CD8-positive, alpha-beta memory T cell (primary cell): ENCODE results near the gene MECR. TPM values are rescaled to one million over a fixed set of nuclear protein-coding genes. Genes with fewer than 3 reads are reported as not detected.
A peak's percentile ranks its signal among the peaks of the same experiment; 100 is the strongest.

Experiments
- CTCF ChIA-PET: fragments of 350-600 bp; sonication (Branson Sonifier 250); formaldehyde crosslinking; loops from one replicate; lab custom pipeline; 2021; ENCODE audit warnings: antibody characterized with exemption; lab: Charles Lee
- POLR2A ChIA-PET: fragments of 350-600 bp; sonication (Branson Sonifier 250); formaldehyde crosslinking; loops from one replicate; lab custom pipeline; 2021; ENCODE audit warnings: antibody characterized with exemption; lab: Charles Lee
- DNase-seq, 5 donors: peaks; one replicate each; pipeline versions ENCODE4 v3.0.0 to v3.0.0-alpha.2; 2020 to 2022; ENCODE audit warnings: mixed read lengths in 1 of 5
- H3K27ac ChIP-seq: one replicate; pipeline ENCODE4 v1.7.0; 2013; ENCODE audit warnings: low read depth, mild to moderate bottlenecking, low read length, moderate library complexity
- H3K27me3 ChIP-seq: 2 replicates; pipeline ENCODE4 v1.7.0; 2013; ENCODE audit warnings: low read length, mild to moderate bottlenecking; ENCODE audit not compliant: insufficient read depth, poor library complexity, severe bottlenecking
- H3K36me3 ChIP-seq: 2 replicates; pipeline ENCODE4 v1.7.0; 2013; ENCODE audit warnings: mild to moderate bottlenecking, low read length, moderate library complexity; ENCODE audit not compliant: insufficient read depth
- H3K4me1 ChIP-seq: 2 replicates; pipeline ENCODE4 v1.7.0; 2013; ENCODE audit warnings: mild to moderate bottlenecking, low read length, moderate library complexity; ENCODE audit not compliant: insufficient read depth
- H3K4me3 ChIP-seq: 2 replicates; pipeline ENCODE4 v1.7.0; 2013; ENCODE audit warnings: mild to moderate bottlenecking, low read length
- H3K9me3 ChIP-seq: 2 replicates; pipeline ENCODE4 v1.7.0; 2013; ENCODE audit warnings: mild to moderate bottlenecking, low read length
- H3K27ac Mint-ChIP-seq, 8 donors: one replicate each; pipeline ENCODE4 v1.8.0; 2020 to 2021; ENCODE audit warnings: mixed read lengths in 8 of 8, mild to moderate bottlenecking in 6 of 8, inconsistent platforms in 3 of 8, moderate library complexity in 3 of 8
- H3K27me3 Mint-ChIP-seq, 2 donors: one replicate each; pipeline ENCODE4 v1.8.0; 2020 to 2021; ENCODE audit warnings: mixed read lengths in 2 of 2, mild to moderate bottlenecking in 1 of 2, moderate library complexity in 1 of 2
- H3K36me3 Mint-ChIP-seq, 3 donors: one replicate each; pipeline ENCODE4 v1.8.0; 2020 to 2021; ENCODE audit warnings: mixed read lengths in 3 of 3, inconsistent platforms in 1 of 3, mild to moderate bottlenecking in 1 of 3
- H3K4me1 Mint-ChIP-seq, 3 donors: one replicate each; pipeline ENCODE4 v1.8.0; 2020 to 2021; ENCODE audit warnings: mixed read lengths in 3 of 3, inconsistent platforms in 1 of 3, mild to moderate bottlenecking in 1 of 3
- H3K4me3 Mint-ChIP-seq, 7 donors: one replicate each; pipeline ENCODE4 v1.8.0; 2020 to 2021; ENCODE audit warnings: mixed read lengths in 7 of 7, mild to moderate bottlenecking in 6 of 7, moderate library complexity in 4 of 7, inconsistent platforms in 2 of 7
- H3K9me3 Mint-ChIP-seq, 5 donors: one replicate each; pipeline ENCODE4 v1.8.0; 2020 to 2022; ENCODE audit warnings: mixed read lengths in 5 of 5, mild to moderate bottlenecking in 3 of 5, moderate library complexity in 2 of 5, inconsistent platforms in 1 of 5
- polyA plus RNA-seq: library from polyadenylated mRNA; unstranded; fragments of 300-500 nt; fragmentation: Illumina TruSeq; gene quantifications from one replicate; pipeline ENCODE4 v1.2.3, GENCODE V29; 2021
- total RNA-seq, 2 experiments: library from RNA; stranded (reverse); gene quantifications; one replicate each; pipeline ENCODE4 v1.2.3, GENCODE V29; 2021

MECR gene
- total and polyA plus RNA-seq, 3 experiments from 2014 or later = 14.5 to 41.1 (median 33.8) TPM

- POLR2A ChIA-PET = no interaction called here
- H3K27me3 ChIP-seq = peaks cover 10% of the 10 kb centered on the region
- no peak overlapping the region for H3K4me3 Mint-ChIP-seq
- no peaks in the 10 kb centered on the region for H3K36me3 ChIP-seq
- H3K4me3 ChIP-seq = no peak overlapping the region
- no peaks in the 10 kb centered on the region for H3K9me3 Mint-ChIP-seq
- CTCF ChIA-PET = no interaction called here
- no peak for DNase-seq
- no peaks in the 10 kb centered on the region for H3K36me3 Mint-ChIP-seq
- H3K4me1 ChIP-seq = no peaks in the 10 kb centered on the region
- H3K9me3 ChIP-seq = no peaks in the 10 kb centered on the region
- H3K4me1 Mint-ChIP-seq = no peaks in the 10 kb centered on the region
- peaks cover 23 to 64% of the 10 kb centered on the region in 2 donors for H3K27me3 Mint-ChIP-seq
- H3K27ac Mint-ChIP-seq = peak overlapping the region in 1 of 8 donors; percentile 30
- no peak overlapping the region for H3K27ac ChIP-seq
Observed at GRCh38 chr1:29270929-29271521, 40.3 kb upstream of the MECR start.

GRCh38 chr1:29269382-29269781, 38.6 kb upstream of the MECR start:
- no peaks in the 10 kb centered on the region for H3K9me3 Mint-ChIP-seq
- Histone ChIP-seq H3K36me3 (no peaks in the 10 kb centered on the region), H3K9me3 (no peaks in the 10 kb centered on the region), H3K27me3 (peaks cover 10% of the 10 kb centered on the region), H3K27ac (no peak overlapping the region), H3K4me3 (no peak overlapping the region), H3K4me1 (no peaks in the 10 kb centered on the region)
- CTCF ChIA-PET = interaction anchor here (1.0 kb wide), 1 partner anchor 9 kb away, joined by 3 read pairs; no protein-coding TSS in a partner anchor
- H3K4me3 Mint-ChIP-seq = no peak overlapping the region
- no peaks in the 10 kb centered on the region for H3K36me3 Mint-ChIP-seq
- no peaks in the 10 kb centered on the region for H3K4me1 Mint-ChIP-seq
- no peak for DNase-seq
- peaks cover 31 to 77% of the 10 kb centered on the region in 2 donors for H3K27me3 Mint-ChIP-seq
- H3K27ac Mint-ChIP-seq = no peak overlapping the region
- POLR2A ChIA-PET = no interaction called here

GRCh38 chr1:29267321-29268070, 36.8 kb upstream of the MECR start:
- no peaks in the 10 kb centered on the region for H3K36me3 ChIP-seq
- H3K4me3 ChIP-seq = no peak overlapping the region
- H3K27me3 ChIP-seq = peaks cover 10% of the 10 kb centered on the region
- Mint-ChIP-seq H3K36me3 (no peaks in the 10 kb centered on the region), H3K9me3 (no peaks in the 10 kb centered on the region), H3K4me1 (no peaks in the 10 kb centered on the region), H3K27me3 (peaks cover 33 to 74% of the 10 kb centered on the region in 2 donors), H3K4me3 (no peak overlapping the region), H3K27ac (no peak overlapping the region)
- no peak for DNase-seq
- POLR2A ChIA-PET = no interaction called here
- H3K9me3 ChIP-seq = no peaks in the 10 kb centered on the region
- H3K4me1 ChIP-seq = no peaks in the 10 kb centered on the region
- H3K27ac ChIP-seq = no peak overlapping the region
- CTCF ChIA-PET = interaction anchor here (0.6 kb wide), 1 partner anchor 16 kb away, joined by 3 read pairs; no protein-coding TSS in a partner anchor

- no peak overlapping the region for H3K27ac ChIP-seq
- H3K27me3 Mint-ChIP-seq = peaks cover 27 to 74% of the 10 kb centered on the region in 2 donors
- H3K4me3 Mint-ChIP-seq = no peak overlapping the region
- no peak overlapping the region for H3K27ac Mint-ChIP-seq
- H3K9me3 ChIP-seq = no peaks in the 10 kb centered on the region
- CTCF ChIA-PET = interaction anchor here (0.6 kb wide), 1 partner anchor 16 kb away, joined by 3 read pairs; no protein-coding TSS in a partner anchor
- H3K4me1 ChIP-seq = no peaks in the 10 kb centered on the region
- POLR2A ChIA-PET = no interaction called here
- H3K36me3 ChIP-seq = no peaks in the 10 kb centered on the region
- no peaks in the 10 kb centered on the region for H3K36me3 Mint-ChIP-seq
- H3K27me3 ChIP-seq = peaks cover 10% of the 10 kb centered on the region
- no peak for DNase-seq
- H3K4me1 Mint-ChIP-seq = no peaks in the 10 kb centered on the region
- no peaks in the 10 kb centered on the region for H3K9me3 Mint-ChIP-seq
- no peak overlapping the region for H3K4me3 ChIP-seq
Observed at GRCh38 chr1:29266912-29267311, 36.2 kb upstream of the MECR start.

GRCh38 chr1:29264773-29265389, 34.1 kb upstream of the MECR start:
- no peak overlapping the region for H3K4me3 Mint-ChIP-seq
- no peak overlapping the region for H3K27ac Mint-ChIP-seq
- H3K27me3 Mint-ChIP-seq = peaks cover 40 to 80% of the 10 kb centered on the region in 2 donors

GRCh38 chr1:29260531-29260930, 29.8 kb upstream of the MECR start:
- no peak for DNase-seq
- no peak overlapping the region for H3K4me3 ChIP-seq
- no peaks in the 10 kb centered on the region for H3K4me1 ChIP-seq
- H3K27ac ChIP-seq = no peak overlapping the region
- Mint-ChIP-seq H3K9me3 (no peaks in the 10 kb centered on the region), H3K27ac (no peak overlapping the region), H3K27me3 (peaks cover 42 to 64% of the 10 kb centered on the region in 2 donors), H3K4me3 (peak overlapping the region in 5 of 7 donors; percentile 16 to 81 (median 78)), H3K36me3 (no peaks in the 10 kb centered on the region), H3K4me1 (peaks cover 2 to 15% (median 5%) of the 10 kb centered on the region in 3 donors)
- H3K9me3 ChIP-seq = no peaks in the 10 kb centered on the region
- CTCF ChIA-PET = interaction anchor here (1.0 kb wide), 1 partner anchor 8 kb away, joined by 3 read pairs; no protein-coding TSS in a partner anchor
- no peaks in the 10 kb centered on the region for H3K36me3 ChIP-seq
- POLR2A ChIA-PET = no interaction called here
- peaks cover 11% of the 10 kb centered on the region for H3K27me3 ChIP-seq

More at GRCh38 chr1:29264773-29265389, 34.1 kb upstream of the MECR start:
- no peak for DNase-seq
- no peaks in the 10 kb centered on the region for H3K36me3 ChIP-seq
- H3K9me3 ChIP-seq = no peaks in the 10 kb centered on the region
- ChIA-PET POLR2A (no interaction called here), CTCF (no interaction called here)
- no peak overlapping the region for H3K27ac ChIP-seq
- no peak overlapping the region for H3K4me3 ChIP-seq
- Mint-ChIP-seq H3K36me3 (no peaks in the 10 kb centered on the region), H3K9me3 (no peaks in the 10 kb centered on the region), H3K4me1 (peaks cover 2 to 8% (median 5%) of the 10 kb centered on the region in 3 donors)
- H3K4me1 ChIP-seq = no peaks in the 10 kb centered on the region
- H3K27me3 ChIP-seq = peaks cover 10% of the 10 kb centered on the region

GRCh38 chr1:29259802-29260441, 29.2 kb upstream of the MECR start:
- H3K4me1 ChIP-seq = no peaks in the 10 kb centered on the region
- H3K27ac ChIP-seq = no peak overlapping the region
- Mint-ChIP-seq H3K27me3 (peaks cover 36 to 58% of the 10 kb centered on the region in 2 donors), H3K4me3 (peak overlapping the region in 6 of 7 donors; percentile 76 to 81 (median 79)), H3K27ac (peak overlapping the region in 2 of 8 donors; percentile 2 to 52), H3K9me3 (no peaks in the 10 kb centered on the region), H3K36me3 (no peaks in the 10 kb centered on the region), H3K4me1 (peaks cover 2 to 15% (median 5%) of the 10 kb centered on the region in 3 donors)
- ChIA-PET POLR2A (no interaction called here), CTCF (interaction anchor here (1.0 kb wide), 1 partner anchor 9 kb away, joined by 3 read pairs; no protein-coding TSS in a partner anchor)
- peak in 2 of 5 donors; percentile 11 to 17 for DNase-seq
- no peak overlapping the region for H3K4me3 ChIP-seq
- H3K27me3 ChIP-seq = peaks cover 11% of the 10 kb centered on the region
- H3K9me3 ChIP-seq = no peaks in the 10 kb centered on the region
- no peaks in the 10 kb centered on the region for H3K36me3 ChIP-seq
